ENCODE results near the gene ANKMY1. TPM values are rescaled to one million over a fixed set of nuclear protein-coding genes. Genes with fewer than 3 reads are reported as not detected.
A peak's percentile ranks its signal among the peaks of the same experiment; 100 is the strongest.
"Not testable (repeated sequence)": the region's sequence is repeated elsewhere in the genome, so short reads cannot be mapped to it uniquely, and the experiment has no call there.

The ANKMY1 gene
- total RNA-seq, 1 donor from 2014 or later = 5.9 TPM

DNA sequence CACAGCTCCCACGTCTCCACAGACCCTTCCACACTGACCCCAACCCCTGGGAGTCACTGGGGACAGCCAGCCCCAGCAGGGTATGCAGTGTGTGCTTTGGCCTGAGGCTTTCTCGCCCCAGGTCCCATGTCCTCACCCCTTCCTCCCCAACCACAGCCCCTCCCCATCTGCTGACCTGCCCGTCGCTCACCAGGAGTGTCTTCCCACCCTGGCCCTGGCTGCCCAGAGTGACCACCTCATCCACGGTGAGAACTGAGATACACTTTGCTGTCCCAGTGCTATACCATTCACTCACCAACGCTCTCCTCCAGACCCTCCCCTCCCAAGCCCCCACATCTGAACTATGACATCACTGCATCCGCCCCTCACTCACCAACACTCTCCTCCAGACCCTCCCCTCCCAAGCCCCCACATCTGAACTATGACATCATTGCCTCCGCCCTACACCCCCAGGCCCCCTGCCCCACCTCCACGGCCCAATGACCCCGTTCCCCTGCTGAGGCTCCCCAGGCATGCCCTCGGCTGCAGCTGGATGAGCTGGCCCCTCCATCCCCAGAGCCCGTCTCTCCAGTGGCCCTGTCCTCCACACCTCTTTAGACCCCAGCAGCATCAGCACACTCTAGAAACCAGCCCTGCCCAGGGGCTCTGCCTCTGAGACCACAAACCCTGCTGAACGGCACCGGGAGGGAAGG, 55.2 kb downstream of the ANKMY1 start:
- intact Hi-C loops (cut with DNase I) = no loop called here
- DNase-seq (ENCODE audit: missing footprints) = no peak
- no peak for ATAC-seq

GRCh38 chr2:240502059-240502429, 55.7 kb downstream of the ANKMY1 start:
- intact Hi-C loops (cut with DNase I) = no loop called here
- no peak for DNase-seq (ENCODE audit: missing footprints)
- no peak for ATAC-seq

DNA sequence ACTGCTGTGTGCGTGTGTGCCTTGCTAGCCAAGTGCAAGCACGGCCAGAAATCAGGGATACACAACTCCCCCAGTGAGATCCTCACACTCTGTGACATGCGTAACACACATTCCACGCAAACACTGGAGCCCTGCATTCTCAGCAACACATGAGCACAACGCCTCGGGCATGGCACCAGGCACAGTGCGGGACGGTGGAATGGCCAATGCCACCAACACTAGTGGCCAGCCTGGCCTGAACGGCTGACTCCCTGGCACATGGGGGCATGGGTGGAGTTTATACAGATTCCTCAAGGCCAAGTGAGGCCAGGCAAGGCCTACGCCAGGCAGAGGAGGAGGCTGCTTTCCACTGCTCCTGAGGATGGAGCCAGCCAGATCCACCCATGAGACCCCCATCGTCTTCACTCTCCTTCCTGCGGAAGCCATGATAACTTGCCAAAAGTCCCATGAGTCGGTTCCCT, 56.2 kb downstream of the ANKMY1 start:
- no peak for ATAC-seq
- DNase-seq (ENCODE audit: missing footprints) = no peak
- intact Hi-C loops (cut with DNase I) = no loop called here

- no peak for DNase-seq (ENCODE audit: missing footprints)
- intact Hi-C loops (cut with DNase I) = no loop called here
- no peak for ATAC-seq
These were observed 57.0 kb downstream of the ANKMY1 start for GRCh38 chr2:240500561-240501423.

DNA sequence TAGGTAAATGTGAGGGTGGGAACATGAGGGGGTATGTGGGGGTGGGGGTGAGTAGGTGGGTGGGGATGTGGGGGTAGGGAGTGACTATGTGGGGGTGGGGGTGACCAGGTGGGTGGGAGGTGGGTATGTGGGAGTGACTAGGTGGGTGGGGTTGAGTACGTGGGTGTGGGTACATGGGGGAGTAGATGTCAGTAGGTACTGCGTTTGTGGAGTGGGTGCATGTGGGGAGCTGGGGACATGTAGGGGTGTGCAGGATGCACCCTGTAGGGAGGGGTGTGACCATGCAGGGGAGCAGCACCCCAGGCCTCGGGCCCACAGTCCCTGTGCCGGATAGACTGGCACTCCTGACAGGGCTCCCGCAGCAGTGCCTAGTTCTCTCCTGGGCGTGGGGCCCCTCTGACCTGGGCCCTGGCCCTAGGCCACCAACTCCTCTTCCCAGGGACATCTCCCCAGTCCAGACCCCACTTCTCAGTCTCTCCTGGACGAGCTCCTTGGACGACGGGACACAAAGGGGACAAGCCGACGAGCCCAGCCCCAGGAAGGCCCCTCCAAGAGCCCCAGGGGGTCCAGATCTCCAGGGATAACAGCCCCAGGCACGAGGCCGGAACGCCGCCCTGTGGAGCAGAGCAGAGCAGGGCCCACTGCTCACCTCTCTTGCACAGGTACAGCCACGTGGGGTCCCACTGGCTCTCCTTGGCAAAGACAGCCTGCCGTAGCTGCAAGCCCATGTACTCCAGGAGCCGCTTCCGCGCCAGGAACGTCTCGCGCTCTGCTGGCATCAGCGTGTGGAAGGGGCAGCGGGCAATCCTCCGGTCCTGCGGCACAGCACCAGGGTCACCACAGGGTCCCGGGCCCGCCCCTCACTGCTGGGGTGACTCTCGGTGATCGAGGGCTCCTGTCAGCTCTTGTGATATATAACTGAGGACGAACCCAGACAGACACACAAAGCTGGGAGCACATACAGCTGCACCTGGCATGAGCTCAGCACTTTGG, 58.2 kb downstream of the ANKMY1 start:
- ATAC-seq (peak; percentile 15), DNase-seq (ENCODE audit: missing footprints) (no peak)
- intact Hi-C loops (cut with DNase I) = no loop called here

GRCh38 chr2:240498958-240499260, 58.9 kb downstream of the ANKMY1 start:
- intact Hi-C loops (cut with DNase I) = no loop called here
- DNase-seq (ENCODE audit: missing footprints) (no peak), ATAC-seq (no peak)

GRCh38 chr2:240498171-240498957, 59.4 kb downstream of the ANKMY1 start:
- intact Hi-C loops (cut with DNase I) = no loop called here
- no peak for DNase-seq (ENCODE audit: missing footprints)
- ATAC-seq = no peak

- intact Hi-C loops (cut with DNase I); DNase-seq (ENCODE audit: missing footprints); ATAC-seq: not testable (repeated sequence)
These were observed 60.7 kb downstream of the ANKMY1 start for GRCh38 chr2:240497082-240497481.

- DNase-seq (ENCODE audit: missing footprints); ATAC-seq; intact Hi-C loops (cut with DNase I): not testable (repeated sequence)
These were observed 62.8 kb downstream of the ANKMY1 start for GRCh38 chr2:240494942-240495341.

- intact Hi-C loops (cut with DNase I) = no loop called here
- no peak for DNase-seq (ENCODE audit: missing footprints)
- ATAC-seq = no peak
These were observed 63.5 kb downstream of the ANKMY1 start for GRCh38 chr2:240494194-240494793.

- ATAC-seq (no peak), DNase-seq (ENCODE audit: missing footprints) (no peak)
- intact Hi-C loops (cut with DNase I) = no loop called here
These were observed 66.3 kb downstream of the ANKMY1 start for GRCh38 chr2:240491483-240491882.

- ATAC-seq = no peak
- intact Hi-C loops (cut with DNase I) = no loop called here
- no peak for DNase-seq (ENCODE audit: missing footprints)
These were observed 75.6 kb downstream of the ANKMY1 start for GRCh38 chr2:240482141-240482540.

- intact Hi-C loops (cut with DNase I) = no loop called here
- ATAC-seq (no peak), DNase-seq (ENCODE audit: missing footprints) (no peak)
These were observed 76.1 kb downstream of the ANKMY1 start for GRCh38 chr2:240481720-240482119.

GRCh38 chr2:240480834-240481623, 76.8 kb downstream of the ANKMY1 start:
- DNase-seq (ENCODE audit: missing footprints) = no peak
- intact Hi-C loops (cut with DNase I) = no loop called here

GRCh38 chr2:240479111-240479501, 78.7 kb downstream of the ANKMY1 start:
- ATAC-seq (no peak), DNase-seq (ENCODE audit: missing footprints) (no peak)
- intact Hi-C loops (cut with DNase I) = no loop called here

More at GRCh38 chr2:240480834-240481623, 76.8 kb downstream of the ANKMY1 start:
- no peak for ATAC-seq

DNA sequence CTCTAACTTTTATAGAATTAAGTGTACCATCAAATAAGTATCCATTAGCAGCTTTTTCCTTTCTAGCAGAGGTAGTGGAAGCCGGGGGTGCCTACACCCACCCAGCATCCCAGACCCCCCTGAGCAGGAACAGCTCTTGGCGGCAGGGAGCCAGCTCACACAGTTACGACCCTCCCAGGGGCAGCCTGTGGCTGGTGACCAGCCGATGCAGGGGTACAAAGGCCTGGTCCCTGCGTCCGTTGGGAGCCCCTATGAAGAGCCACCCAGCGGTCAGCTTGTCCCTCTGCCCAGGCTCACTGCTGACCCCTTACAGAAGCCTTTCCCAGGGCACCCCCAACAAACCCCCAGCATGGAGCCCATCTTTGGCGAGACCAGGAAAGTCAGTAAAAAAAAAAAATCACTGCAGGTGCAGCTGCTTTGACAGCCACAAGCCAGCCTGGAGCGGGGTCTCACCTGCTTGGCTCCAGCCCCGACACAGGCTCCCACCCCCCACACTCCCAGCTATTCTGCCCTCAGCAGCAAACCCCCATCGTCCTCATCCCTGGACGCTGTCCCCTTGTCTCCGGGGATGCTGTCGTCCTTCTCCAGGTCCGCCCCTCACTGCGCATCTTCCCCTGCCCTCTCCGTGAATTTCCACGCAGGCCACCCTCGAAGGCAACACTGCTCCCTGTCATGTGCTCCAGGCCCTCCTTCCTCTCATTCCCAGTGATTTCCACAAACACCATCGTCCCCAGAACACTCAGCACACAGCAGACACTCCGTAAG, 79.3 kb downstream of the ANKMY1 start:
- intact Hi-C loops (cut with DNase I) = no loop called here
- DNase-seq (ENCODE audit: missing footprints) (no peak), ATAC-seq (no peak)

DNA sequence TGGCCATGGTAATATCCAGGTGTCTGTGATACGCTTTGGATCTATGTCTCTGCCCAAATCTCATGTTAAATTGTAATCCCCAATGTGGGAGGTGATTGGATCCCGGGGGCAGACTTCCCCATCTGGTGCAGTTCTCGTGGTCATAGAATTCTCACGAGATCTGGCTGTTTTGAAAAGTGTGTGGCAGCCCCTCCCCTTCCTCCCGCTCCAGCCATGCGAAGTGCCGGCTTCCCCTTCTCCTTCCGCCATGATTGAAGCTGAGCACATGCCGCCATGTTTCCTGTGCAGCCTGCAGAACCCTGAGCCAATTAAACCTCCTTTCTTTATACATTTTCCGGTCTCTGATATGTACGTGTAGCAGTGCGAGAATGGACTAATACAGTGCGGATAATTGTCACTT, 79.9 kb downstream of the ANKMY1 start:
- DNase-seq (ENCODE audit: missing footprints) = no peak
- ATAC-seq = no peak
- intact Hi-C loops (cut with DNase I) = no loop called here
